ENCODE measurements around the gene AXIN1.

The AXIN1 gene

GRCh38 chr16:275786-276232 lies 76.7 kb downstream of the AXIN1 start, which contains the start of gene RGS11:
TSS of gene RGS11 (minus strand) at chr16:275944. CDS start at chr16:275911, 33 bp downstream.
- POLR2A ChIA-PET (ENCODE audit: low non-redundant PET), result no interaction called here
- no peak for DNase-seq (ENCODE audit: low spot score)
- no peak within 1 kb of the TSS for H3K27ac ChIP-seq
- CTCF ChIA-PET, result no interaction called here
- TF ChIP-seq CTCF (conservative IDR thresholded peaks at IDR 0.05; ENCODE audit: low read depth), result no peak

GRCh38 chr16:275041-275641 lies 77.4 kb downstream of the AXIN1 start:
- no peak for DNase-seq (ENCODE audit: low spot score)
- H3K27ac ChIP-seq, result no peak overlapping the region
- CTCF ChIA-PET, result interaction anchor here (2.7 kb wide), 1 partner anchor 87 kb away, joined by 9 read pairs; no protein-coding TSS in a partner anchor
- POLR2A ChIA-PET (ENCODE audit: low non-redundant PET), result no interaction called here
- TF ChIP-seq CTCF (conservative IDR thresholded peaks at IDR 0.05; ENCODE audit: low read depth), result no peak

GRCh38 chr16:273547-274421 lies 78.7 kb downstream of the AXIN1 start:
- POLR2A ChIA-PET (ENCODE audit: low non-redundant PET), result interaction anchor here (0.6 kb wide), 1 partner anchor 39 kb away, joined by 3 read pairs; the partner anchor contains the start of gene FAM234A
- no peak overlapping the region for H3K27ac ChIP-seq
- DNase-seq (ENCODE audit: low spot score), result peak; percentile 46
- no peak for TF ChIP-seq CTCF (conservative IDR thresholded peaks at IDR 0.05; ENCODE audit: low read depth)
- CTCF ChIA-PET, result interaction anchor here (0.5 to 2.7 kb wide), 3 partner anchors 32 to 88 kb away, joined by 3 to 9 read pairs (median 4); partner anchors contain the start of gene LUC7L

- ChIA-PET CTCF (interaction anchor here (0.5 to 2.7 kb wide), 2 partner anchors 44 to 89 kb away, joined by 3 to 9 read pairs; partner anchors contain the start of gene LUC7L), POLR2A (ENCODE audit: low non-redundant PET) (no interaction called here)
- no peak overlapping the region for H3K27ac ChIP-seq
- no peak for TF ChIP-seq CTCF (conservative IDR thresholded peaks at IDR 0.05; ENCODE audit: low read depth)
- DNase-seq (ENCODE audit: low spot score), result no peak
Observed at GRCh38 chr16:272633-273546, 79.6 kb downstream of the AXIN1 start.

GRCh38 chr16:270381-271255 lies 81.9 kb downstream of the AXIN1 start:
- H3K27ac ChIP-seq, result no peak overlapping the region
- ChIA-PET CTCF (no interaction called here), POLR2A (ENCODE audit: low non-redundant PET) (no interaction called here)

More at GRCh38 chr16:270381-271255, 81.9 kb downstream of the AXIN1 start:
- no peak for TF ChIP-seq CTCF (conservative IDR thresholded peaks at IDR 0.05; ENCODE audit: low read depth)
- DNase-seq (ENCODE audit: low spot score), result no peak

Measured in RWPE1 (cell line).